Endothelial cell of umbilical vein (primary cell): ENCODE data around the gene RPL18. TPM values are rescaled to one million over a fixed set of nuclear protein-coding genes. Genes with fewer than 3 reads are reported as not detected.
A peak's percentile ranks its signal among the peaks of the same experiment; 100 is the strongest.

Experiments
- BruUV-seq: library from RNA; stranded (reverse); fragments of 400-500 nt; replicated peaks from 2 replicates; lab custom pipeline; 2021; lab: Mats Ljungman, UMichigan
- CTCF ChIA-PET: fragments of 300-600, 350-600 bp; sonication (Branson Sonifier 250); formaldehyde crosslinking; loops from one replicate; lab custom pipeline; 2021; ENCODE audit warnings: antibody characterized with exemption, inconsistent platforms; lab: Charles Lee
- POLR2A ChIA-PET: fragments of 300-600, 350-600 bp; sonication (Branson Sonifier 250); formaldehyde crosslinking; loops from one replicate; lab custom pipeline; 2021; ENCODE audit warnings: antibody characterized with exemption, inconsistent platforms; lab: Charles Lee
- DNase-seq: peaks from one replicate; pipeline ENCODE4 v3.0.0-alpha.2; 2011; ENCODE audit warnings: low read depth, low spot score
- FAIRE-seq: peaks from 2 replicates; lab custom pipeline; 2011; peaks lifted over from hg19 to GRCh38; lab: Jason Lieb, UNC
- H2AFZ ChIP-seq: 2 replicates; pipeline ENCODE4 v1.6.0; 2012; ENCODE audit warnings: low read depth, low read length, control low read depth, inconsistent platforms
- H3K27ac ChIP-seq: 2 replicates; pipeline ENCODE4 v1.5.1; 2011; ENCODE audit warnings: low read depth, mild to moderate bottlenecking, control low read depth, low read length, moderate library complexity; ENCODE audit not compliant: insufficient read depth
- H3K27me3 ChIP-seq, 2 experiments: 2 replicates each; pipeline versions ENCODE4 v1.6.0 to v1.6.1; 2011; ENCODE audit warnings: low read length in 2 of 2, mixed read lengths in 1 of 2; ENCODE audit not compliant: control insufficient read depth in 2 of 2, insufficient read depth in 2 of 2
- H3K36me3 ChIP-seq, 2 experiments: 2 replicates in 1 of 2; 3 replicates in 1 of 2; pipeline ENCODE4 v1.5.1; 2011; ENCODE audit warnings: low read length in 2 of 2, mild to moderate bottlenecking in 1 of 2, moderate library complexity in 1 of 2; ENCODE audit not compliant: control insufficient read depth in 2 of 2, insufficient read depth in 2 of 2; ENCODE audit errors: extremely low read depth in 1 of 2
- H3K4me1 ChIP-seq: 3 replicates; pipeline ENCODE4 v1.5.1; 2011; ENCODE audit warnings: mild to moderate bottlenecking, low read length; ENCODE audit not compliant: control insufficient read depth, insufficient read depth; ENCODE audit errors: extremely low read depth
- H3K4me2 ChIP-seq: 2 replicates; pipeline ENCODE4 v1.6.1; 2011; ENCODE audit warnings: low read length, control low read depth, mixed read lengths; ENCODE audit not compliant: insufficient read depth
- H3K4me3 ChIP-seq, 3 experiments: fragments of 200-600 bp in 1 of 3; sonication (generic), shearing (Covaris generic) in 1 of 3; replicated peaks in 1 of 3; 2 replicates each; pipeline ENCODE4 v1.5.1; 2011 to 2016; ENCODE audit warnings: control low read depth in 3 of 3, low read length in 3 of 3, mild to moderate bottlenecking in 2 of 3, inconsistent platforms in 1 of 3, low read depth in 1 of 3, moderate library complexity in 1 of 3; ENCODE audit not compliant: insufficient read depth in 1 of 3
- H3K79me2 ChIP-seq: 2 replicates; pipeline ENCODE4 v1.6.0; 2012; ENCODE audit warnings: low read length, inconsistent platforms; ENCODE audit not compliant: control insufficient read depth, insufficient read depth
- H3K9ac ChIP-seq: replicated peaks from 2 replicates; pipeline ENCODE3; 2011; ENCODE audit warnings: low read length, control low read depth; ENCODE audit not compliant: insufficient read depth; ENCODE audit errors: extremely low read depth
- H3K9me1 ChIP-seq: replicated peaks from 3 replicates; pipeline ENCODE4 v1.6.0; 2011; ENCODE audit warnings: mild to moderate bottlenecking, low read length; ENCODE audit not compliant: control insufficient read depth, insufficient read depth; ENCODE audit errors: extremely low read depth
- H3K9me3 ChIP-seq: replicated peaks from 2 replicates; pipeline ENCODE4 v1.5.1; 2012; ENCODE audit warnings: low read length, inconsistent platforms; ENCODE audit not compliant: control insufficient read depth, insufficient read depth
- H4K20me1 ChIP-seq: replicated peaks from 2 replicates; pipeline ENCODE3; 2011; ENCODE audit warnings: mild to moderate bottlenecking, low read length; ENCODE audit not compliant: control insufficient read depth, insufficient read depth; ENCODE audit errors: extremely low read depth
- CTCF ChIP-seq, 2 donors: IDR thresholded peaks; 1 replicate in 1 of 2; 2 replicates in 1 of 2; pipeline ENCODE4 v1.5.1; 2011; ENCODE audit warnings: low read length in 2 of 2, mild to moderate bottlenecking in 2 of 2, moderate library complexity in 2 of 2, control low read depth in 1 of 2, inconsistent platforms in 1 of 2, low read depth in 1 of 2; ENCODE audit not compliant: insufficient read depth in 1 of 2; ENCODE audit errors: extremely low read depth in 1 of 2
- EZH2 ChIP-seq: IDR thresholded peaks from 2 replicates; pipeline ENCODE4 v1.6.1; 2012; ENCODE audit warnings: borderline replicate concordance, low read depth, mild to moderate bottlenecking, moderate library complexity, low read length, inconsistent platforms; ENCODE audit not compliant: severe bottlenecking
- FOS ChIP-seq: IDR thresholded peaks from 2 replicates; pipeline ENCODE4 v1.6.1; 2011; ENCODE audit warnings: mild to moderate bottlenecking, low read length, moderate library complexity, borderline replicate concordance; ENCODE audit not compliant: insufficient read depth
- GATA2 ChIP-seq: IDR thresholded peaks from 2 replicates; pipeline ENCODE4 v1.7.0; 2011; ENCODE audit warnings: low read depth, mild to moderate bottlenecking, moderate library complexity, mixed read lengths, low read length; ENCODE audit not compliant: insufficient read length, insufficient read depth
- JUN ChIP-seq: IDR thresholded peaks from 2 replicates; pipeline ENCODE4 v1.6.1; 2011; ENCODE audit warnings: borderline replicate concordance, low read depth; ENCODE audit not compliant: insufficient read length, insufficient read depth
- MAX ChIP-seq: IDR thresholded peaks from 2 replicates; pipeline ENCODE4 v1.6.1; 2011; ENCODE audit not compliant: insufficient read depth, insufficient read length
- MYC ChIP-seq: IDR thresholded peaks from one replicate; pipeline ENCODE4 v1.6.1; 2011; ENCODE audit warnings: mild to moderate bottlenecking, low read depth, low read length
- POLR2A ChIP-seq: IDR thresholded peaks from 2 replicates; pipeline ENCODE4 v1.6.1; 2012; ENCODE audit warnings: low read depth, mild to moderate bottlenecking, control low read depth, low read length
- POLR2AphosphoS5 ChIP-seq: IDR thresholded peaks from 2 replicates; pipeline ENCODE4 v1.6.1; 2012; ENCODE audit warnings: low read depth, mild to moderate bottlenecking, control low read depth, low read length, moderate library complexity; ENCODE audit not compliant: insufficient read depth
- dilution Hi-C: fragments of 300-500 bp; cut with MboI; formaldehyde crosslinking; loops from one replicate; pipeline ENCODE4 v1.15.0; 2019; ENCODE audit warnings: low sequenced_read_pairs; ENCODE audit not compliant: extremely low pct_ligation_motif_present
- intact Hi-C: fragments of 100-400 bp; cut with micrococcal nuclease; formaldehyde crosslinking; loops from one replicate; pipeline ENCODE4 v1.10.0; 2022
- polyA plus RNA-seq, 4 experiments: library from polyadenylated mRNA; depleted of rRNA in 3 of 4; stranded (reverse) in 3 of 4; unstranded in 1 of 4; fragments of >200 nt; gene quantifications; 2 replicates each; pipeline versions ENCODE4 v1.2.1 to v1.2.3, GENCODE V29; 2011 to 2012; ENCODE audit warnings: missing spikeins in 1 of 4
- total RNA-seq: library from RNA; stranded (reverse); gene quantifications from 2 replicates; pipeline ENCODE4 v1.2.3, GENCODE V29; 2021

The RPL18 gene
- total and polyA plus RNA-seq, 2 donors (not counting 3 experiments of a cell fraction or from before 2014, with no cell fraction given), result 1,407 to 2,154 TPM

GRCh38 chr19:48631225-48631624 is 12.2 kb upstream of the RPL18 start:
- Histone ChIP-seq H3K36me3 (peaks cover 0 to 2% of the 10 kb centered on the region in 2 experiments), H3K9ac (no peak overlapping the region), H4K20me1 (no peaks in the 10 kb centered on the region), H3K4me1 (peaks cover 29% of the 10 kb centered on the region), H3K4me3 (no peak overlapping the region), H2AFZ (no peak overlapping the region), H3K27ac (no peak overlapping the region), H3K79me2 (no peaks in the 10 kb centered on the region), H3K4me2 (peak overlapping the region; percentile 60), H3K9me3 (no peaks in the 10 kb centered on the region), H3K9me1 (no peaks in the 10 kb centered on the region), H3K27me3 (peaks cover 3% of the 10 kb centered on the region in 2 experiments)
- dilution Hi-C loops (no loop called here), intact Hi-C loops (loop anchor here (10.0 kb wide), 1 partner anchor 364 kb away; the partner anchor contains the start of genes GYS1 and RUVBL2)
- CTCF ChIA-PET, result interaction anchor here (0.9 to 2.3 kb wide), 9 partner anchors 10 to 126 kb away, joined by 3 to 12 read pairs (median 8); partner anchors contain the start of genes CA11, RPL18 and SPHK2
- FAIRE-seq, result no peak
- TF ChIP-seq CTCF (IDR thresholded peaks at IDR 0.05; ENCODE audit: extremely low read depth in 1 of 2, insufficient read depth in 1 of 2, low read depth in 1 of 2, low read length in 2 of 2), result no peak
- no peak for TF ChIP-seq MYC
- no peak for TF ChIP-seq MAX
- TF ChIP-seq GATA2, result no peak
- TF ChIP-seq POLR2AphosphoS5, result no peak
- no peak for TF ChIP-seq JUN
- no peak for TF ChIP-seq POLR2A
- no peak for TF ChIP-seq FOS
- no peak for TF ChIP-seq EZH2
- DNase-seq, result no peak
- POLR2A ChIA-PET, result interaction anchor here (0.6 to 0.7 kb wide), 3 partner anchors 12 to 322 kb away, joined by 3 to 5 read pairs (median 4); partner anchors contain the start of genes RPL18 and SPHK2
- no TSS peak for BruUV-seq
